ENCODE results near the gene FARP2. TPM values are rescaled to one million over a fixed set of nuclear protein-coding genes. Genes with fewer than 3 reads are reported as not detected.

Gene FARP2
- total RNA-seq, 4 donors from 2014 or later, result 26.8 to 37.9 (median 30.2) TPM

DNA sequence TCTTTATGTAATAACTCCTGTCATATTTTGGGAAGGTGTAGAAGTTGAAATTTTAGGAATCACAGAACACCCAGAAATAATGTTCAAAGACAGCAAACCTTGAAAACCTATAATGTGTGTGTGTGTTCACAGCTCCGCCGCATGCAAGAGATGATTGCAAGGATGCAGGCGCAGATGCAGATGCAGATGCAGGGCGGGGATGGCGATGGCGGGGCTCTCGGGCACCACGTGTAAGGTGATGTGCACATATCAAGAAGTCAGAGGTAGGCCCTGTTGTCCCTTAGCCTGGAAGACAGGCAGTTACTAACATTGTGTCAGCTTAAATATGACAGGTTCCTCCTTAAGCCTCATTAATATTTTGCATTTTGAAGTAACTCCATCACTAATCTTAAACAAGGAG, 6.1 kb upstream of the FARP2 start:
- H3K36me3 ChIP-seq, result peaks cover 76 to 100% (median 87%) of the 10 kb centered on the region in 4 donors
- H3K27ac ChIP-seq (replicated peaks in 1 of 4), result no peak overlapping the region
- DNase-seq (ENCODE audit: extremely low spot score), result no peak
- H3K9me3 ChIP-seq, result no peaks in the 10 kb centered on the region
- no peak overlapping the region for H3K4me3 ChIP-seq
- WGBS, result 96% methylated on average over 8 of the region's 8 CpGs
- peaks cover 1 to 4% (median 2%) of the 10 kb centered on the region in 4 donors for H3K4me1 ChIP-seq
- TF ChIP-seq, protein P1, sequence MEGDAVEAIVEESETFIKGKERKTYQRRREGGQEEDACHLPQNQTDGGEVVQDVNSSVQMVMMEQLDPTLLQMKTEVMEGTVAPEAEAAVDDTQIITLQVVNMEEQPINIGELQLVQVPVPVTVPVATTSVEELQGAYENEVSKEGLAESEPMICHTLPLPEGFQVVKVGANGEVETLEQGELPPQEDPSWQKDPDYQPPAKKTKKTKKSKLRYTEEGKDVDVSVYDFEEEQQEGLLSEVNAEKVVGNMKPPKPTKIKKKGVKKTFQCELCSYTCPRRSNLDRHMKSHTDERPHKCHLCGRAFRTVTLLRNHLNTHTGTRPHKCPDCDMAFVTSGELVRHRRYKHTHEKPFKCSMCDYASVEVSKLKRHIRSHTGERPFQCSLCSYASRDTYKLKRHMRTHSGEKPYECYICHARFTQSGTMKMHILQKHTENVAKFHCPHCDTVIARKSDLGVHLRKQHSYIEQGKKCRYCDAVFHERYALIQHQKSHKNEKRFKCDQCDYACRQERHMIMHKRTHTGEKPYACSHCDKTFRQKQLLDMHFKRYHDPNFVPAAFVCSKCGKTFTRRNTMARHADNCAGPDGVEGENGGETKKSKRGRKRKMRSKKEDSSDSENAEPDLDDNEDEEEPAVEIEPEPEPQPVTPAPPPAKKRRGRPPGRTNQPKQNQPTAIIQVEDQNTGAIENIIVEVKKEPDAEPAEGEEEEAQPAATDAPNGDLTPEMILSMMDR (IDR thresholded peaks at IDR 0.05), result no peak
- no peak for TF ChIP-seq POLR2A (IDR thresholded peaks at IDR 0.05; ENCODE audit: low read depth)
- TF ChIP-seq POLR2AphosphoS5 (IDR thresholded peaks at IDR 0.05), result no peak
- TF ChIP-seq EP300 (IDR thresholded peaks at IDR 0.05), result no peak
- intact Hi-C loops (cut with DNase I), result loop anchor here (10.0 kb wide), 1 partner anchor 355 kb away; the partner anchor contains the start of gene ING5
- no peaks in the 10 kb centered on the region for H3K27me3 ChIP-seq

GRCh38 chr2:241350530-241350877, 5.6 kb upstream of the FARP2 start:
- H3K9me3 ChIP-seq, result no peaks in the 10 kb centered on the region
- TF ChIP-seq EP300 (IDR thresholded peaks at IDR 0.05) (no peak), POLR2AphosphoS5 (IDR thresholded peaks at IDR 0.05) (no peak), POLR2A (IDR thresholded peaks at IDR 0.05; ENCODE audit: low read depth) (no peak)
- TF ChIP-seq, protein P1 (IDR thresholded peaks at IDR 0.05), result no peak
- DNase-seq (ENCODE audit: extremely low spot score), result no peak
- no peak overlapping the region for H3K27ac ChIP-seq (replicated peaks in 1 of 4)
- WGBS, result 83% methylated on average over 2 of the region's 2 CpGs
- peaks cover 72 to 94% (median 81%) of the 10 kb centered on the region in 4 donors for H3K36me3 ChIP-seq
- intact Hi-C loops (cut with DNase I), result loop anchor here (10.0 kb wide), 1 partner anchor 354 kb away; the partner anchor contains the start of gene ING5
- H3K4me3 ChIP-seq, result no peak overlapping the region
- no peaks in the 10 kb centered on the region for H3K27me3 ChIP-seq
- H3K4me1 ChIP-seq, result peaks cover 3 to 8% (median 6%) of the 10 kb centered on the region in 4 donors

GRCh38 chr2:241350878-241351639, 5.0 kb upstream of the FARP2 start:
- peaks cover 66 to 88% (median 76%) of the 10 kb centered on the region in 4 donors for H3K36me3 ChIP-seq
- no peak for DNase-seq (ENCODE audit: extremely low spot score)
- no peak overlapping the region for H3K4me3 ChIP-seq
- no peak overlapping the region for H3K27ac ChIP-seq (replicated peaks in 1 of 4)
- H3K4me1 ChIP-seq, result peaks cover 3 to 8% (median 6%) of the 10 kb centered on the region in 4 donors
- 91% methylated on average over 9 of the region's 9 CpGs for WGBS
- TF ChIP-seq, protein P1 (IDR thresholded peaks at IDR 0.05), result no peak
- TF ChIP-seq POLR2AphosphoS5 (IDR thresholded peaks at IDR 0.05) (no peak), POLR2A (IDR thresholded peaks at IDR 0.05; ENCODE audit: low read depth) (no peak), EP300 (IDR thresholded peaks at IDR 0.05) (no peak)
- H3K9me3 ChIP-seq, result no peaks in the 10 kb centered on the region
- intact Hi-C loops (cut with DNase I), result loop anchor here (10.0 kb wide), 1 partner anchor 354 kb away; the partner anchor contains the start of gene ING5
- no peaks in the 10 kb centered on the region for H3K27me3 ChIP-seq

DNA sequence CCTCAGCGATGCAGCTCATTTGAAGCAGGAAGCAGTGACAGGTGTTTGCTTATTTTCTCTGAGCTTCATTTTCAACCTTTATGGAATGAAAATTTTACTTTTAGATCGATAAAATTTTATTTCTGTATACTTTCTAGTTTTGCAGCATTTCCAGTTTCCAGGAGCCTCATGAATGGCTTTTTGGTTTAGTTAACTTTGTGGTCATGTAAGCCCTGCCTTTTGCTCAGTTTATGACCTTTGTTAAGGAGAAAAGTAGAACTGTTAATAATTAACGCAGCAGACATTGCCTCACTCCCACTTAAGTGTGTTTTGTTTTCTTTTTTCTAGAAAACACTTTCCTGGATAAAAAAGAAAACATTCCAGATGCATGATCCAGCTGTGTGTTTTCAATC, 4.4 kb upstream of the FARP2 start:
- Histone ChIP-seq H3K27me3 (no peaks in the 10 kb centered on the region), H3K9me3 (no peaks in the 10 kb centered on the region), H3K4me3 (no peak overlapping the region), H3K4me1 (peaks cover 4 to 10% (median 7%) of the 10 kb centered on the region in 4 donors), H3K27ac (replicated peaks in 1 of 4) (no peak overlapping the region), H3K36me3 (peaks cover 60 to 83% (median 70%) of the 10 kb centered on the region in 4 donors)
- TF ChIP-seq POLR2A (IDR thresholded peaks at IDR 0.05; ENCODE audit: low read depth) (no peak), EP300 (IDR thresholded peaks at IDR 0.05) (no peak), POLR2AphosphoS5 (IDR thresholded peaks at IDR 0.05) (no peak)
- TF ChIP-seq, protein P1 (IDR thresholded peaks at IDR 0.05), result no peak
- WGBS, result 75% methylated on average over 3 of the region's 3 CpGs
- intact Hi-C loops (cut with DNase I), result loop anchor here (10.0 kb wide), 1 partner anchor 353 kb away; the partner anchor contains the start of gene ING5
- DNase-seq (ENCODE audit: extremely low spot score), result no peak

Measured in esophagus muscularis mucosa (tissue), 4 donors.